Measurements from ENCODE around the gene TMBIM6.

DNA sequence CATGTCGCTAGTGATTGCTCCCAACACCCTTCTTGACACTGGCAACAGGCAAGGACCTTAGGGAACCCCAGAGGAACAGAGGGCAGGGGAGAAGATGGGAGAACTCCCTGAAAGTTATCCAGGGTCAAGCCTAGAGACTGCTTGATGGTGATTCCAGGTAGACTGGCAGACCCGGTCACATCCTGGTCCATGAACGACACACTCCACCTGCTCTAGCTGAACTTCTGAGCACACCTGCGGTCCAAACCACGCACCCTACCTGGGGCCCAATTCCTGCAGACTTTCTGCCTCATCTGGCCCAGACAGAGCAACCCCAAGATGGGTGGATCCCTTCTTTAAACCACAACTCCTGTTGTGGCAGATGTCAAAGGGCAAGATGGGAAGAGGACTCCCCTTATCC, 52.7 kb downstream of the TMBIM6 start:
- TF ChIP-seq, protein P1, sequence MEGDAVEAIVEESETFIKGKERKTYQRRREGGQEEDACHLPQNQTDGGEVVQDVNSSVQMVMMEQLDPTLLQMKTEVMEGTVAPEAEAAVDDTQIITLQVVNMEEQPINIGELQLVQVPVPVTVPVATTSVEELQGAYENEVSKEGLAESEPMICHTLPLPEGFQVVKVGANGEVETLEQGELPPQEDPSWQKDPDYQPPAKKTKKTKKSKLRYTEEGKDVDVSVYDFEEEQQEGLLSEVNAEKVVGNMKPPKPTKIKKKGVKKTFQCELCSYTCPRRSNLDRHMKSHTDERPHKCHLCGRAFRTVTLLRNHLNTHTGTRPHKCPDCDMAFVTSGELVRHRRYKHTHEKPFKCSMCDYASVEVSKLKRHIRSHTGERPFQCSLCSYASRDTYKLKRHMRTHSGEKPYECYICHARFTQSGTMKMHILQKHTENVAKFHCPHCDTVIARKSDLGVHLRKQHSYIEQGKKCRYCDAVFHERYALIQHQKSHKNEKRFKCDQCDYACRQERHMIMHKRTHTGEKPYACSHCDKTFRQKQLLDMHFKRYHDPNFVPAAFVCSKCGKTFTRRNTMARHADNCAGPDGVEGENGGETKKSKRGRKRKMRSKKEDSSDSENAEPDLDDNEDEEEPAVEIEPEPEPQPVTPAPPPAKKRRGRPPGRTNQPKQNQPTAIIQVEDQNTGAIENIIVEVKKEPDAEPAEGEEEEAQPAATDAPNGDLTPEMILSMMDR (conservative IDR thresholded peaks at IDR 0.05; ENCODE audit: low read length) = no peak
- TF ChIP-seq EZH2phosphoT487 (IDR thresholded peaks at IDR 0.05; ENCODE audit: borderline replicate concordance, low read depth, low read length) = no peak

Data from OCI-LY7 (cell line).